ENCODE results near the gene IMP4.

- TF ChIP-seq, protein P1, sequence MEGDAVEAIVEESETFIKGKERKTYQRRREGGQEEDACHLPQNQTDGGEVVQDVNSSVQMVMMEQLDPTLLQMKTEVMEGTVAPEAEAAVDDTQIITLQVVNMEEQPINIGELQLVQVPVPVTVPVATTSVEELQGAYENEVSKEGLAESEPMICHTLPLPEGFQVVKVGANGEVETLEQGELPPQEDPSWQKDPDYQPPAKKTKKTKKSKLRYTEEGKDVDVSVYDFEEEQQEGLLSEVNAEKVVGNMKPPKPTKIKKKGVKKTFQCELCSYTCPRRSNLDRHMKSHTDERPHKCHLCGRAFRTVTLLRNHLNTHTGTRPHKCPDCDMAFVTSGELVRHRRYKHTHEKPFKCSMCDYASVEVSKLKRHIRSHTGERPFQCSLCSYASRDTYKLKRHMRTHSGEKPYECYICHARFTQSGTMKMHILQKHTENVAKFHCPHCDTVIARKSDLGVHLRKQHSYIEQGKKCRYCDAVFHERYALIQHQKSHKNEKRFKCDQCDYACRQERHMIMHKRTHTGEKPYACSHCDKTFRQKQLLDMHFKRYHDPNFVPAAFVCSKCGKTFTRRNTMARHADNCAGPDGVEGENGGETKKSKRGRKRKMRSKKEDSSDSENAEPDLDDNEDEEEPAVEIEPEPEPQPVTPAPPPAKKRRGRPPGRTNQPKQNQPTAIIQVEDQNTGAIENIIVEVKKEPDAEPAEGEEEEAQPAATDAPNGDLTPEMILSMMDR (conservative IDR thresholded peaks at IDR 0.05; ENCODE audit: low read depth, low read length) = no peak
- no peak for TF ChIP-seq EZH2 (IDR thresholded peaks at IDR 0.05; ENCODE audit: low read length, unreplicated experiment)
Observed at GRCh38 chr2:130371723-130372054, 29.0 kb downstream of the IMP4 start.
